GM19025 (cell line): Measurements from ENCODE around the gene SERINC3.
"Not testable (repeated sequence)": the region's sequence is repeated elsewhere in the genome, so short reads cannot be mapped to it uniquely, and the experiment has no call there.

Experiments used
- ATAC-seq: cut with Tn5 transposase; IDR thresholded peaks from one replicate; pipeline ENCODE4 v1.9.1; 2021; ENCODE audit warnings: mild to moderate bottlenecking, low read depth, moderate library complexity; ENCODE audit not compliant: unreplicated experiment

Gene SERINC3

GRCh38 chr20:44521484-44522481 is at the start of gene SERINC3:
SERINC3 (minus strand) TSS chr20:44522070; CDS start chr20:44521951, 119 bp downstream.
- peak; percentile 97 for ATAC-seq

GRCh38 chr20:44571362-44571988 is 49.6 kb upstream of the SERINC3 start:
- no peak for ATAC-seq

GRCh38 chr20:44570367-44570766 is 48.5 kb upstream of the SERINC3 start:
- ATAC-seq, result no peak

GRCh38 chr20:44566811-44567210 is 44.9 kb upstream of the SERINC3 start:
- no peak for ATAC-seq

- ATAC-seq, result no peak
Measured at GRCh38 chr20:44566018-44566417, 44.1 kb upstream of the SERINC3 start.

- ATAC-seq, result no peak
Measured at GRCh38 chr20:44561876-44562275, 40.0 kb upstream of the SERINC3 start.

- not testable (repeated sequence) for ATAC-seq
Measured at GRCh38 chr20:44560818-44561217, 38.9 kb upstream of the SERINC3 start.

- ATAC-seq, result no peak
Measured at GRCh38 chr20:44560229-44560628, 38.4 kb upstream of the SERINC3 start.

- no peak for ATAC-seq
Measured at GRCh38 chr20:44559302-44559701, 37.4 kb upstream of the SERINC3 start.

- ATAC-seq, result no peak
Measured at GRCh38 chr20:44552950-44553908, 31.4 kb upstream of the SERINC3 start.

- no peak for ATAC-seq
Measured at GRCh38 chr20:44552568-44552949, 30.7 kb upstream of the SERINC3 start.

- ATAC-seq, result no peak
Measured at GRCh38 chr20:44552050-44552449, 30.2 kb upstream of the SERINC3 start.

GRCh38 chr20:44549123-44549522 is 27.3 kb upstream of the SERINC3 start:
- no peak for ATAC-seq

GRCh38 chr20:44547419-44547818 is 25.5 kb upstream of the SERINC3 start:
- ATAC-seq, result no peak

- ATAC-seq, result no peak
Measured at GRCh38 chr20:44544263-44544662, 22.4 kb upstream of the SERINC3 start.

GRCh38 chr20:44543358-44543757 is 21.5 kb upstream of the SERINC3 start:
- no peak for ATAC-seq

- ATAC-seq, result no peak
Measured at GRCh38 chr20:44542890-44543289, 21.0 kb upstream of the SERINC3 start.

GRCh38 chr20:44541992-44542391 is 20.1 kb upstream of the SERINC3 start:
- ATAC-seq, result no peak

- ATAC-seq, result no peak
Measured at GRCh38 chr20:44540834-44541233, 19.0 kb upstream of the SERINC3 start.

- ATAC-seq, result no peak
Measured at GRCh38 chr20:44537993-44538392, 16.1 kb upstream of the SERINC3 start.
